Gastrocnemius medialis (tissue), 4 donors: ENCODE data around the gene MAP1LC3B. TPM values are rescaled to one million over a fixed set of nuclear protein-coding genes. Genes with fewer than 3 reads are reported as not detected.

Experiments used
- ATAC-seq, 2 donors: fragments of 150-250 bp; one replicate each; pipeline ENCODE4 v1.9.1; 2016
- DNase-seq, 2 donors: peaks; one replicate each; pipeline ENCODE4 v3.0.0-alpha.2; 2019
- H3K27ac ChIP-seq, 4 donors: fragments of 200-600 bp; sonication (generic); 1 replicate in 1 of 4; 2 replicates in 3 of 4; pipeline ENCODE4 v1.5.1; 2016 to 2018; ENCODE audit warnings: mild to moderate bottlenecking in 2 of 4, moderate library complexity in 1 of 4
- H3K27me3 ChIP-seq, 3 donors: fragments of 200-600 bp; sonication (generic) in 2 of 3; 1 replicate in 1 of 3; 2 replicates in 2 of 3; pipeline versions ENCODE4 v1.5.1 to v1.6.0; 2016 to 2019; ENCODE audit warnings: mild to moderate bottlenecking in 1 of 3, moderate library complexity in 1 of 3
- H3K36me3 ChIP-seq, 2 donors: fragments of 200-600 bp; sonication (generic) in 1 of 2; one replicate each; pipeline ENCODE4 v1.5.1; 2017 to 2018
- H3K4me1 ChIP-seq, 2 donors: fragments of 200-600 bp; sonication (generic) in 1 of 2; one replicate each; pipeline ENCODE4 v1.5.1; 2016 to 2017; ENCODE audit warnings: mild to moderate bottlenecking in 2 of 2
- H3K4me3 ChIP-seq, 4 donors: fragments of 200-600 bp; sonication (generic) in 3 of 4; 1 replicate in 1 of 4; 2 replicates in 3 of 4; pipeline ENCODE4 v1.5.1; 2016 to 2019; ENCODE audit warnings: mild to moderate bottlenecking in 2 of 4
- H3K9me3 ChIP-seq, 3 donors: fragments of 200-600 bp; sonication (generic) in 2 of 3; 1 replicate in 1 of 3; 2 replicates in 2 of 3; pipeline ENCODE4 v1.5.1; 2016 to 2019
- POLR2A ChIP-seq, 2 donors: fragments of 450-650 bp; IDR thresholded peaks; one replicate each; pipeline ENCODE4 v1.6.1; 2017; ENCODE audit warnings: antibody characterized with exemption in 2 of 2, mild to moderate bottlenecking in 2 of 2, moderate library complexity in 2 of 2
- in situ Hi-C, 4 donors: fragments of 200-750 bp; cut with MboI; loops; one replicate each; pipeline versions ENCODE4 v1.15.0 to v1.8.0; 2017; ENCODE audit warnings: low sequenced_read_pairs in 4 of 4
- intact Hi-C: fragments of 100-400 bp; cut with DNase I; formaldehyde crosslinking; loops from one replicate; pipeline ENCODE4 v1.15.1; 2023; ENCODE audit warnings: low total_unique reads
- total RNA-seq, 4 donors: library from RNA; depleted of rRNA; stranded (reverse); fragments of >200 nt; gene quantifications; one replicate each; pipeline versions ENCODE4 v1.1.0 to v1.2.3, GENCODE V29; 2016
- TF ChIP-seq, protein P1 (sequence below), 5 experiments: fragments of 450-650 bp in 3 of 5; fragments of 200-600 bp in 2 of 5; sonication (generic) in 2 of 5; IDR thresholded peaks in 4 of 5; conservative IDR thresholded peaks in 1 of 5; 1 replicate in 4 of 5; 2 replicates in 1 of 5; pipeline ENCODE4 v1.5.1; 2016 to 2019; ENCODE audit warnings: antibody characterized with exemption in 5 of 5, mild to moderate bottlenecking in 3 of 5, moderate library complexity in 3 of 5

Gene MAP1LC3B
- total RNA-seq, 4 donors from 2014 or later: 76.3 to 165 (median 122) TPM

DNA sequence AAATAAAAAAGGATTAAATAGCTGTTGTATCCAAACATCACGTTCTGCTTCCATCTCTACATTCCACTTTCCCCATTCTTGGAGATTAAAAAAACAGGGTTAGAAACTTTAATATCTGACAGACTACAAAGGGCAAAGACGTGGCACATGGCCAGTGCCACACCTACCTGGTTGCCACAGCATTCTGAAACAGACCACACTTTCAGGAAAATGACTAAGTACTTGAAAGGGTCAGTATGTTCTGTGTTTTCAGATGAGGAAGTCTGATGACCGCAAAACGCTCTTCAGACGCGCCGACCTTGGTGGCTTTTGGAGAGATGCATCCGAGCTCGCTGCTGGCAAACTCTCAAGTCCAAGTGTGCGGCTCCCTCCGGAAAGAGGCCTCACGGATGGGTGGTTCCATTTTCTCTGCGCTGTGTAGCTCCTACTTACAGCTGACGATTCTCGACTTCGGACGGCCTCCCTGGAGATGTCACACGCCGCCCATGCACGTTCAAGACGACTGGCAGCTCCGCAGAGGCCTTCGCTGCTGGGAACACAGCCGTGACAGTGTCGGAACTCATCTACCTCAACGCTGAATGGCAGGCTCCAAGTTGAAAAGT lies 15.5 kb downstream of the MAP1LC3B start:
- in situ Hi-C loops (loop anchor here in 2 of 4 donors (25.0 kb wide), 1 partner anchor 230 kb away; no protein-coding TSS in a partner anchor), intact Hi-C loops (loop anchor here (5.0 kb wide), 1 partner anchor 80 kb away; no protein-coding TSS in a partner anchor)
- H3K36me3 ChIP-seq: peaks cover 0 to 79% of the 10 kb centered on the region in 2 donors
- peak; percentile 57 to 64 for ATAC-seq
- no peak overlapping the region for H3K4me3 ChIP-seq
- DNase-seq: peak; percentile 26 to 50
- H3K27ac ChIP-seq: peak overlapping the region; percentile 45 to 53 (median 50)
- no peaks in the 10 kb centered on the region for H3K27me3 ChIP-seq
- no peaks in the 10 kb centered on the region for H3K9me3 ChIP-seq
- H3K4me1 ChIP-seq: no peaks in the 10 kb centered on the region
- TF ChIP-seq, protein P1, sequence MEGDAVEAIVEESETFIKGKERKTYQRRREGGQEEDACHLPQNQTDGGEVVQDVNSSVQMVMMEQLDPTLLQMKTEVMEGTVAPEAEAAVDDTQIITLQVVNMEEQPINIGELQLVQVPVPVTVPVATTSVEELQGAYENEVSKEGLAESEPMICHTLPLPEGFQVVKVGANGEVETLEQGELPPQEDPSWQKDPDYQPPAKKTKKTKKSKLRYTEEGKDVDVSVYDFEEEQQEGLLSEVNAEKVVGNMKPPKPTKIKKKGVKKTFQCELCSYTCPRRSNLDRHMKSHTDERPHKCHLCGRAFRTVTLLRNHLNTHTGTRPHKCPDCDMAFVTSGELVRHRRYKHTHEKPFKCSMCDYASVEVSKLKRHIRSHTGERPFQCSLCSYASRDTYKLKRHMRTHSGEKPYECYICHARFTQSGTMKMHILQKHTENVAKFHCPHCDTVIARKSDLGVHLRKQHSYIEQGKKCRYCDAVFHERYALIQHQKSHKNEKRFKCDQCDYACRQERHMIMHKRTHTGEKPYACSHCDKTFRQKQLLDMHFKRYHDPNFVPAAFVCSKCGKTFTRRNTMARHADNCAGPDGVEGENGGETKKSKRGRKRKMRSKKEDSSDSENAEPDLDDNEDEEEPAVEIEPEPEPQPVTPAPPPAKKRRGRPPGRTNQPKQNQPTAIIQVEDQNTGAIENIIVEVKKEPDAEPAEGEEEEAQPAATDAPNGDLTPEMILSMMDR (IDR thresholded peaks at IDR 0.05 in 4 of 5, conservative IDR thresholded peaks at IDR 0.05 in 1 of 5): no peak
- peak in 1 of 2 donors; percentile 18 for TF ChIP-seq POLR2A (IDR thresholded peaks at IDR 0.05)

DNA sequence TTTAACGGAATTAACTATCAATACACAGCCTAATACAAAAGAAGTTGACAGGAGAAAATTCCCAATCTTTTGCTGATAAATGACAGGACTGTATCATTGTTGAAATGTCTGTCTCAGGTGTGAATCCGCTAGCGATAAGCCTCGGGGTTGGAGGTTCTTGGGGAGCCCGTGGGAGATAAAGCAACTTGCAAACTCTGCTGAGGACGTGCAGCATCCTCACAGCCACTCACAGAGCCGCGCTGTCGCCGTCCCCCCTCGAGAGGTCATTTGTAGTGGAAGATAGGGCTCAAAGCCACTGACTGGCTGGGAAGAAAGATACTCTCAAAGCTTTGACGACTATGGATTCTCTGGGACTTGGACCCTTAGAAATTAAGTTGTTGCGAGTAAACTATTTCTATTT lies 17.0 kb downstream of the MAP1LC3B start:
- in situ Hi-C loops: loop anchor here in 2 of 4 donors (25.0 kb wide), 1 partner anchor 228 kb away; no protein-coding TSS in a partner anchor
- no peak for DNase-seq
- Histone ChIP-seq H3K4me3 (no peak overlapping the region), H3K27ac (no peak overlapping the region), H3K4me1 (no peaks in the 10 kb centered on the region), H3K36me3 (peaks cover 0 to 80% of the 10 kb centered on the region in 2 donors), H3K27me3 (no peaks in the 10 kb centered on the region), H3K9me3 (no peaks in the 10 kb centered on the region)
- TF ChIP-seq POLR2A (IDR thresholded peaks at IDR 0.05): no peak
- TF ChIP-seq, protein P1 (IDR thresholded peaks at IDR 0.05 in 4 of 5, conservative IDR thresholded peaks at IDR 0.05 in 1 of 5): no peak
- intact Hi-C loops: loop anchor here (5.0 kb wide), 1 partner anchor 78 kb away; no protein-coding TSS in a partner anchor
- ATAC-seq: no peak

DNA sequence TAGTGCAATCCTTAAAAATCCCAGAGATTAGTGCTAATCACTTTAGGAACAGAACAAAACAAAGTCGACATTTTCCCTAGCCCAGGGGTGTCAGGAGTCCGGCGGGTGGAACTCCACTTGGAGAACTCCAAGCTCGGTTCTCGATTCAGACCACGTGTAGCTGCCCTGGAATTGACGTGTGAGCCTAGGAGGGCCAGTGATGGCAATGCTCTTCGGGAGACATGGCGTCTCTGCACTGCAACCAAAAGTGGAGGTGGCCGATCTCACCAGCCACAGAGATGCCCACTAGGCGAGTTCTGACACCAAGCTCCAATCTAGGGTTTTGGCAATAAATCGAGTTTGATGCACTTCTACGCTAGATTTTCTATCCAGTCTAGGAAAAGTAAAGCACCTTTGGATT lies 17.6 kb downstream of the MAP1LC3B start:
- Histone ChIP-seq H3K36me3 (peaks cover 0 to 80% of the 10 kb centered on the region in 2 donors), H3K9me3 (no peaks in the 10 kb centered on the region), H3K27ac (no peak overlapping the region), H3K27me3 (no peaks in the 10 kb centered on the region), H3K4me1 (no peaks in the 10 kb centered on the region), H3K4me3 (no peak overlapping the region)
- in situ Hi-C loops: loop anchor here in 2 of 4 donors (25.0 kb wide), 1 partner anchor 228 kb away; no protein-coding TSS in a partner anchor
- intact Hi-C loops: loop anchor here (5.0 to 10.0 kb wide), 2 partner anchors 78 to 135 kb away; no protein-coding TSS in a partner anchor
- no peak for TF ChIP-seq POLR2A (IDR thresholded peaks at IDR 0.05)
- TF ChIP-seq, protein P1 (IDR thresholded peaks at IDR 0.05 in 4 of 5, conservative IDR thresholded peaks at IDR 0.05 in 1 of 5): no peak
- ATAC-seq (no peak), DNase-seq (no peak)

DNA sequence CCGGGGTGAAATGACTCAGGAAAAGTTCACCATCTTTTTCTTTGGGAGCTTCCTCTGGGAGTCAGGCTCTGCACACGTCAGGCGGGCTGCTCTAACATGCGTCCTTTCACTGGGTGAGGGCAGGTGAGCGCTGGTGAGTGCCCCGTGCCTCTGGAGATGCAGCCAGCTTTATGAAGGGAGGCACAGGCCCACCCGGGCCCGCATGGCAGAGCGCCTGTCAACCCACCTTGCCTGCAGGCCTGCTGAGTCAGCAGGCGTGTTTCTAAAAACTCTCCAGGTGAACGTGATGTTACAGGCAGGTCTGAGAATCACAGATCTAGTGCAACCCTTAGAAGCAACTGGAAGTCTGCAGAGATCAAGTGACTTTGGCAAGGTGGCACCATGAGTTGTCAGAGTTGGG lies 18.4 kb downstream of the MAP1LC3B start:
- H3K27me3 ChIP-seq: no peaks in the 10 kb centered on the region
- intact Hi-C loops: loop anchor here (10.0 kb wide), 1 partner anchor 134 kb away; no protein-coding TSS in a partner anchor
- H3K4me3 ChIP-seq: no peak overlapping the region
- in situ Hi-C loops: loop anchor here in 2 of 4 donors (25.0 kb wide), 1 partner anchor 227 kb away; no protein-coding TSS in a partner anchor
- ATAC-seq: no peak
- H3K36me3 ChIP-seq: peaks cover 0 to 80% of the 10 kb centered on the region in 2 donors
- DNase-seq: no peak
- H3K9me3 ChIP-seq: no peaks in the 10 kb centered on the region
- H3K4me1 ChIP-seq: no peaks in the 10 kb centered on the region
- TF ChIP-seq, protein P1 (IDR thresholded peaks at IDR 0.05 in 4 of 5, conservative IDR thresholded peaks at IDR 0.05 in 1 of 5): no peak
- TF ChIP-seq POLR2A (IDR thresholded peaks at IDR 0.05): no peak
- no peak overlapping the region for H3K27ac ChIP-seq
